GM03348 (cell line): ENCODE measurements around the gene OR8K1.

ENCODE experiments used
- DNase-seq: peaks from one replicate; pipeline ENCODE4 v3.0.0; 2012; ENCODE audit warnings: low spot score

Gene OR8K1

GRCh38 chr11:56345739-56346138, at the start of gene OR8K1:
OR8K1 (plus strand) TSS chr11:56346039; CDS start chr11:56346039, 0 bp downstream.
- DNase-seq, result no peak

- no peak for DNase-seq
Observed at GRCh38 chr11:56296898-56297297, 48.9 kb upstream of the OR8K1 start.

GRCh38 chr11:56307836-56308235, 38.0 kb upstream of the OR8K1 start:
- no peak for DNase-seq

- no peak for DNase-seq
Observed at GRCh38 chr11:56314844-56315243, 31.0 kb upstream of the OR8K1 start, which contains the start of gene OR8K3. OR8K3 (plus strand) TSS chr11:56315144; CDS start chr11:56318307, 3,163 bp downstream.

GRCh38 chr11:56331861-56332491, 13.9 kb upstream of the OR8K1 start:
- peak; percentile 1 for DNase-seq

GRCh38 chr11:56333156-56333555, 12.7 kb upstream of the OR8K1 start:
- no peak for DNase-seq

GRCh38 chr11:56340289-56340688, 5.5 kb upstream of the OR8K1 start:
- no peak for DNase-seq

GRCh38 chr11:56353991-56354390, 8.2 kb downstream of the OR8K1 start, which contains the start of gene OR8J1:
OR8J1 (plus strand) TSS chr11:56354291; CDS start chr11:56360247, 5,956 bp downstream.
- DNase-seq, result no peak

GRCh38 chr11:56375324-56375723, 29.5 kb downstream of the OR8K1 start, which contains the start of gene OR8U1:
OR8U1 (plus strand) TSS chr11:56375624; CDS start chr11:56375624, 0 bp downstream.
- no peak for DNase-seq

- DNase-seq, result no peak
Observed at GRCh38 chr11:56380120-56380519, 34.3 kb downstream of the OR8K1 start.

- DNase-seq, result no peak
Observed at GRCh38 chr11:56394381-56394780, 48.5 kb downstream of the OR8K1 start.

GRCh38 chr11:56396047-56396446, 50.2 kb downstream of the OR8K1 start:
- DNase-seq, result no peak
